ENCODE measurements around the gene RFX2. TPM values are rescaled to one million over a fixed set of nuclear protein-coding genes. Genes with fewer than 3 reads are reported as not detected.
"Not testable (repeated sequence)": the region's sequence is repeated elsewhere in the genome, so short reads cannot be mapped to it uniquely, and the experiment has no call there.

The RFX2 gene
- total and polyA plus RNA-seq, 3 experiments from 2014 or later: 1.5 to 4.9 (median 4.2) TPM

- no peak overlapping the region for H3K4me3 Mint-ChIP-seq
- POLR2A ChIA-PET: no interaction called here
- CTCF ChIA-PET: no interaction called here
- H3K36me3 ChIP-seq (ENCODE audit: insufficient read depth, low read length): no peaks in the 10 kb centered on the region
- no peak for DNase-seq
- peaks cover 22% of the 10 kb centered on the region for H3K4me1 ChIP-seq (ENCODE audit: insufficient read depth, low read length)
- no peaks in the 10 kb centered on the region for H3K9me3 ChIP-seq (ENCODE audit: low read length)
- H3K27me3 ChIP-seq (ENCODE audit: insufficient read depth, low read length, poor library complexity, severe bottlenecking): no peaks in the 10 kb centered on the region
- H3K27ac Mint-ChIP-seq: no peak overlapping the region
- H3K36me3 Mint-ChIP-seq: peaks cover 0 to 1% (median 0%) of the 10 kb centered on the region in 3 donors
- H3K27me3 Mint-ChIP-seq: peaks cover 0 to 9% of the 10 kb centered on the region in 2 donors
- no peak overlapping the region for H3K4me3 ChIP-seq (ENCODE audit: low read length)
- peaks cover 19 to 24% (median 19%) of the 10 kb centered on the region in 3 donors for H3K4me1 Mint-ChIP-seq
- no peaks in the 10 kb centered on the region for H3K9me3 Mint-ChIP-seq
- H3K27ac ChIP-seq (ENCODE audit: low read depth, low read length): no peak overlapping the region
Observed at GRCh38 chr19:6084821-6085220, 25.5 kb downstream of the RFX2 start.

- no peaks in the 10 kb centered on the region for H3K4me1 ChIP-seq (ENCODE audit: insufficient read depth, low read length)
- ChIA-PET POLR2A (no interaction called here), CTCF (no interaction called here)
- Mint-ChIP-seq H3K4me3 (no peak overlapping the region), H3K4me1 (no peaks in the 10 kb centered on the region), H3K36me3 (no peaks in the 10 kb centered on the region), H3K27ac (no peak overlapping the region), H3K9me3 (no peaks in the 10 kb centered on the region), H3K27me3 (peaks cover 3 to 15% of the 10 kb centered on the region in 2 donors)
- no peaks in the 10 kb centered on the region for H3K36me3 ChIP-seq (ENCODE audit: insufficient read depth, low read length)
- no peak overlapping the region for H3K4me3 ChIP-seq (ENCODE audit: low read length)
- no peak overlapping the region for H3K27ac ChIP-seq (ENCODE audit: low read depth, low read length)
- DNase-seq: no peak
- H3K27me3 ChIP-seq (ENCODE audit: insufficient read depth, low read length, poor library complexity, severe bottlenecking): no peaks in the 10 kb centered on the region
- no peaks in the 10 kb centered on the region for H3K9me3 ChIP-seq (ENCODE audit: low read length)
Observed at GRCh38 chr19:6079107-6079506, 31.2 kb downstream of the RFX2 start.

- Histone ChIP-seq H3K4me3 (ENCODE audit: low read length) (no peak overlapping the region), H3K27ac (ENCODE audit: low read depth, low read length) (no peak overlapping the region), H3K4me1 (ENCODE audit: insufficient read depth, low read length) (no peaks in the 10 kb centered on the region), H3K36me3 (ENCODE audit: insufficient read depth, low read length) (no peaks in the 10 kb centered on the region), H3K9me3 (ENCODE audit: low read length) (no peaks in the 10 kb centered on the region), H3K27me3 (ENCODE audit: insufficient read depth, low read length, poor library complexity, severe bottlenecking) (no peaks in the 10 kb centered on the region)
- ChIA-PET CTCF (no interaction called here), POLR2A (interaction anchor here (0.6 to 0.7 kb wide), 2 partner anchors 17 to 410 kb away, joined by 3 read pairs; no protein-coding TSS in a partner anchor)
- Mint-ChIP-seq H3K36me3 (no peaks in the 10 kb centered on the region), H3K4me1 (no peaks in the 10 kb centered on the region), H3K27me3 (peaks cover 3 to 20% of the 10 kb centered on the region in 2 donors), H3K9me3 (no peaks in the 10 kb centered on the region), H3K4me3 (no peak overlapping the region), H3K27ac (peak overlapping the region in 1 of 8 donors; percentile 6)
- no peak for DNase-seq
Observed at GRCh38 chr19:6078068-6078467, 32.2 kb downstream of the RFX2 start.

GRCh38 chr19:6076675-6077463, 33.4 kb downstream of the RFX2 start:
- Mint-ChIP-seq H3K27ac (no peak overlapping the region), H3K9me3 (no peaks in the 10 kb centered on the region), H3K36me3 (no peaks in the 10 kb centered on the region), H3K4me3 (no peak overlapping the region), H3K4me1 (no peaks in the 10 kb centered on the region), H3K27me3 (peaks cover 7 to 20% of the 10 kb centered on the region in 2 donors)
- H3K9me3 ChIP-seq (ENCODE audit: low read length): no peaks in the 10 kb centered on the region
- no peaks in the 10 kb centered on the region for H3K4me1 ChIP-seq (ENCODE audit: insufficient read depth, low read length)
- DNase-seq: no peak
- no peak overlapping the region for H3K27ac ChIP-seq (ENCODE audit: low read depth, low read length)
- H3K4me3 ChIP-seq (ENCODE audit: low read length): no peak overlapping the region
- no peaks in the 10 kb centered on the region for H3K27me3 ChIP-seq (ENCODE audit: insufficient read depth, low read length, poor library complexity, severe bottlenecking)
- POLR2A ChIA-PET: no interaction called here
- H3K36me3 ChIP-seq (ENCODE audit: insufficient read depth, low read length): no peaks in the 10 kb centered on the region
- CTCF ChIA-PET: interaction anchor here (1.3 kb wide), 1 partner anchor 15 kb away, joined by 4 read pairs; no protein-coding TSS in a partner anchor

- ChIA-PET CTCF (interaction anchor here (1.3 to 1.6 kb wide), 2 partner anchors 16 to 49 kb away, joined by 4 to 5 read pairs; no protein-coding TSS in a partner anchor), POLR2A (no interaction called here)
- DNase-seq: no peak
- Histone ChIP-seq H3K9me3 (ENCODE audit: low read length) (no peaks in the 10 kb centered on the region), H3K27me3 (ENCODE audit: insufficient read depth, low read length, poor library complexity, severe bottlenecking) (no peaks in the 10 kb centered on the region), H3K27ac (ENCODE audit: low read depth, low read length) (no peak overlapping the region), H3K4me1 (ENCODE audit: insufficient read depth, low read length) (no peaks in the 10 kb centered on the region), H3K4me3 (ENCODE audit: low read length) (no peak overlapping the region), H3K36me3 (ENCODE audit: insufficient read depth, low read length) (no peaks in the 10 kb centered on the region)
- Mint-ChIP-seq H3K4me3 (no peak overlapping the region), H3K27me3 (peaks cover 7 to 20% of the 10 kb centered on the region in 2 donors), H3K27ac (no peak overlapping the region), H3K36me3 (no peaks in the 10 kb centered on the region), H3K4me1 (no peaks in the 10 kb centered on the region), H3K9me3 (no peaks in the 10 kb centered on the region)
Observed at GRCh38 chr19:6076291-6076665, 34.0 kb downstream of the RFX2 start.

- ChIA-PET POLR2A (no interaction called here), CTCF (interaction anchor here (1.6 kb wide), 1 partner anchor 51 kb away, joined by 5 read pairs; no protein-coding TSS in a partner anchor)
- Mint-ChIP-seq H3K9me3 (no peaks in the 10 kb centered on the region), H3K27me3 (peaks cover 9 to 20% of the 10 kb centered on the region in 2 donors), H3K4me3 (peak overlapping the region in 1 of 7 donors; percentile 27), H3K27ac (no peak overlapping the region), H3K36me3 (no peaks in the 10 kb centered on the region), H3K4me1 (no peaks in the 10 kb centered on the region)
- Histone ChIP-seq H3K9me3 (ENCODE audit: low read length) (no peaks in the 10 kb centered on the region), H3K27ac (ENCODE audit: low read depth, low read length) (no peak overlapping the region), H3K4me1 (ENCODE audit: insufficient read depth, low read length) (no peaks in the 10 kb centered on the region), H3K27me3 (ENCODE audit: insufficient read depth, low read length, poor library complexity, severe bottlenecking) (no peaks in the 10 kb centered on the region), H3K36me3 (ENCODE audit: insufficient read depth, low read length) (no peaks in the 10 kb centered on the region), H3K4me3 (ENCODE audit: low read length) (no peak overlapping the region)
- DNase-seq: no peak
Observed at GRCh38 chr19:6074709-6075403, 35.4 kb downstream of the RFX2 start.

GRCh38 chr19:6073858-6074708, 36.2 kb downstream of the RFX2 start:
- Mint-ChIP-seq H3K27me3 (peaks cover 13 to 20% of the 10 kb centered on the region in 2 donors), H3K36me3 (no peaks in the 10 kb centered on the region), H3K4me3 (no peak overlapping the region), H3K27ac (peak overlapping the region in 1 of 8 donors; percentile 91), H3K9me3 (no peaks in the 10 kb centered on the region), H3K4me1 (peaks cover 5 to 7% (median 6%) of the 10 kb centered on the region in 3 donors)
- ChIA-PET CTCF (no interaction called here), POLR2A (no interaction called here)
- Histone ChIP-seq H3K9me3 (ENCODE audit: low read length) (no peaks in the 10 kb centered on the region), H3K4me1 (ENCODE audit: insufficient read depth, low read length) (no peaks in the 10 kb centered on the region), H3K27ac (ENCODE audit: low read depth, low read length) (no peak overlapping the region), H3K27me3 (ENCODE audit: insufficient read depth, low read length, poor library complexity, severe bottlenecking) (no peaks in the 10 kb centered on the region), H3K36me3 (ENCODE audit: insufficient read depth, low read length) (no peaks in the 10 kb centered on the region), H3K4me3 (ENCODE audit: low read length) (no peak overlapping the region)
- DNase-seq: no peak

GRCh38 chr19:6073233-6073632, 37.1 kb downstream of the RFX2 start:
- H3K4me3 ChIP-seq (ENCODE audit: low read length); H3K9me3 ChIP-seq (ENCODE audit: low read length); H3K4me1 ChIP-seq (ENCODE audit: insufficient read depth, low read length); H3K9me3 Mint-ChIP-seq; DNase-seq; H3K4me3 Mint-ChIP-seq; POLR2A ChIA-PET; H3K36me3 Mint-ChIP-seq; H3K27ac ChIP-seq (ENCODE audit: low read depth, low read length); H3K27ac Mint-ChIP-seq; H3K4me1 Mint-ChIP-seq; H3K36me3 ChIP-seq (ENCODE audit: insufficient read depth, low read length); CTCF ChIA-PET; H3K27me3 ChIP-seq (ENCODE audit: insufficient read depth, low read length, poor library complexity, severe bottlenecking): not testable (repeated sequence)
- peaks cover 13 to 20% of the 10 kb centered on the region in 2 donors for H3K27me3 Mint-ChIP-seq
